ENCODE data around the gene FOXL3.

FOXL3 gene

DNA sequence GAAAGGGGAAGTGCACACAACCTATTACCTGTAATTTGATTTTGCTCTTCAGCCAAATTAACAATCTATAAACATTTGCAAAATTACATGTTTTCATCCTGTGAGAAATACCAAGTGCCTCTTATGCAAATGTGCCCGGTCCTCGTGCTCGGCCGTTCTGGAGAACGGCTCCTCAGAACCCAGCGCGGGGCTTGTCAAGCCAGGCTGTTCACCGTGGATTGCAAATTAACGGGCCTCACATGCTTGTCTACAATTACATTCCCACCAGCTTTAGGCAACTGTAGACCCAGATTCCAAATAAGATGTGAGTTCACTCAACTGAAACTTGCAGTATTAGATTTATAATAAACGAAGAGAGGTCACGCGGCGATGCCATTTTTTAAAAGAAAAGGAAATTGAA, 8.8 kb downstream of the FOXL3 start:
- Histone ChIP-seq H3F3A (ENCODE audit: control insufficient read depth, insufficient read depth) (no peaks in the 10 kb centered on the region), H3K4me1 (ENCODE audit: control insufficient read depth, low read length) (no peaks in the 10 kb centered on the region), H4K20me1 (ENCODE audit: control insufficient read depth, insufficient read depth, low read depth, low read length) (no peaks in the 10 kb centered on the region), H3K9me3 (ENCODE audit: control insufficient read depth, insufficient read depth, low read length) (peaks cover 61% of the 10 kb centered on the region), H3K27me3 (ENCODE audit: control insufficient read depth, low read length) (no peaks in the 10 kb centered on the region), H3K9me2 (replicated peaks; ENCODE audit: control insufficient read depth, low read length) (no peaks in the 10 kb centered on the region), H3K4me2 (ENCODE audit: low read length) (no peak overlapping the region), H3K4me3 (ENCODE audit: low read length) (no peak overlapping the region), H3K27ac (ENCODE audit: low read depth, low read length) (no peak overlapping the region), H3K36me3 (ENCODE audit: control insufficient read depth, low read length) (no peaks in the 10 kb centered on the region), H3K79me2 (ENCODE audit: control insufficient read depth, low read length) (no peaks in the 10 kb centered on the region)
- no peak for TF ChIP-seq EZH2phosphoT487 (IDR thresholded peaks at IDR 0.05; ENCODE audit: borderline replicate concordance, low read length)
- TF ChIP-seq, protein P1, sequence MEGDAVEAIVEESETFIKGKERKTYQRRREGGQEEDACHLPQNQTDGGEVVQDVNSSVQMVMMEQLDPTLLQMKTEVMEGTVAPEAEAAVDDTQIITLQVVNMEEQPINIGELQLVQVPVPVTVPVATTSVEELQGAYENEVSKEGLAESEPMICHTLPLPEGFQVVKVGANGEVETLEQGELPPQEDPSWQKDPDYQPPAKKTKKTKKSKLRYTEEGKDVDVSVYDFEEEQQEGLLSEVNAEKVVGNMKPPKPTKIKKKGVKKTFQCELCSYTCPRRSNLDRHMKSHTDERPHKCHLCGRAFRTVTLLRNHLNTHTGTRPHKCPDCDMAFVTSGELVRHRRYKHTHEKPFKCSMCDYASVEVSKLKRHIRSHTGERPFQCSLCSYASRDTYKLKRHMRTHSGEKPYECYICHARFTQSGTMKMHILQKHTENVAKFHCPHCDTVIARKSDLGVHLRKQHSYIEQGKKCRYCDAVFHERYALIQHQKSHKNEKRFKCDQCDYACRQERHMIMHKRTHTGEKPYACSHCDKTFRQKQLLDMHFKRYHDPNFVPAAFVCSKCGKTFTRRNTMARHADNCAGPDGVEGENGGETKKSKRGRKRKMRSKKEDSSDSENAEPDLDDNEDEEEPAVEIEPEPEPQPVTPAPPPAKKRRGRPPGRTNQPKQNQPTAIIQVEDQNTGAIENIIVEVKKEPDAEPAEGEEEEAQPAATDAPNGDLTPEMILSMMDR (IDR thresholded peaks at IDR 0.05; ENCODE audit: low read depth, low read length, poor library complexity, severe bottlenecking): no peak

DNA sequence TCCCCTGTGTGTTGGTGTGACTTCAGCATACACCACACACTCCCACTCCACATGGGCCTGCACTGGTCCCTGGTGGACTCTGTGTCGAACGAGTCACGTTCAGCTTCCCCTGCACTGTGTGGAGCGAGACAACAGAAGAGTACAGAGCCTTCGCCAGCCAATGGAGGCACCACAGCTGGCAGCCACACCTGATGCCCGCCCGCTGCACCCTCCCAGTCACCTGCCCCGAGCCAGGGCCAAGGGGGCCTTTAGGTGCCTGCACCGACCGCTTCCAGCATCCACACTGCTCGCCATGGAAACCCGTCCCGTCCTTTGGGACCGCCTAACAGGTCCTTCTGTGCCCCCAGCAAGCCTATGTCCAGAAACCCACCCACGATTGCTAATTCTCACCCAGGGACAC, 9.2 kb downstream of the FOXL3 start:
- TF ChIP-seq EZH2phosphoT487 (IDR thresholded peaks at IDR 0.05; ENCODE audit: borderline replicate concordance, low read length): no peak
- TF ChIP-seq, protein P1 (IDR thresholded peaks at IDR 0.05; ENCODE audit: low read depth, low read length, poor library complexity, severe bottlenecking): no peak
- H3K27ac ChIP-seq (ENCODE audit: low read depth, low read length): no peak overlapping the region
- H3K4me1 ChIP-seq (ENCODE audit: control insufficient read depth, low read length): no peaks in the 10 kb centered on the region
- H3K9me3 ChIP-seq (ENCODE audit: control insufficient read depth, insufficient read depth, low read length): peaks cover 65% of the 10 kb centered on the region
- no peak overlapping the region for H3K4me3 ChIP-seq (ENCODE audit: low read length)
- H3K36me3 ChIP-seq (ENCODE audit: control insufficient read depth, low read length): no peaks in the 10 kb centered on the region
- H3K4me2 ChIP-seq (ENCODE audit: low read length): no peak overlapping the region
- H3F3A ChIP-seq (ENCODE audit: control insufficient read depth, insufficient read depth): no peaks in the 10 kb centered on the region
- H3K9me2 ChIP-seq (replicated peaks; ENCODE audit: control insufficient read depth, low read length): no peaks in the 10 kb centered on the region
- H3K79me2 ChIP-seq (ENCODE audit: control insufficient read depth, low read length): no peaks in the 10 kb centered on the region
- H4K20me1 ChIP-seq (ENCODE audit: control insufficient read depth, insufficient read depth, low read depth, low read length): no peaks in the 10 kb centered on the region
- no peaks in the 10 kb centered on the region for H3K27me3 ChIP-seq (ENCODE audit: control insufficient read depth, low read length)

DNA sequence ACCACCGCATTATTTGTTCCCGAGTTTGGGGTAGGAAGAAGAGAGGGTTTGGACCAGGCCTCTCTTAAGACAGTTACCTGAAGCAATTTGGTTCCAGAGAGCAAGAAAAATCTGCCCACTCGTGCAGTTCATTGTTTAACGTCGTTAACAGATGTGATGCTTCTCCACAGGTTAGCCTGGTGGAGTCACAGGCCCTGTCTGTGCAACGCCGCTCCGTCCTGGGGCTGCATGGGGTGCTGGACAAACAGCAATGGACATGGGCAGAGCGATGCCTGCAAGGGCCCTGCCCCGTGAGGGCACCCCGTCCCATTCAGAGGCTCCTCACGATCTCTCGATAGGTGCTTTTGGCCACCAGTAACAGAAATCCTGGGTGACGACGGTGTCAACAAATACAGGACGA, 9.7 kb downstream of the FOXL3 start:
- Histone ChIP-seq H3F3A (ENCODE audit: control insufficient read depth, insufficient read depth) (no peaks in the 10 kb centered on the region), H3K4me2 (ENCODE audit: low read length) (no peak overlapping the region), H3K79me2 (ENCODE audit: control insufficient read depth, low read length) (no peaks in the 10 kb centered on the region), H3K27ac (ENCODE audit: low read depth, low read length) (no peak overlapping the region), H3K9me3 (ENCODE audit: control insufficient read depth, insufficient read depth, low read length) (peaks cover 66% of the 10 kb centered on the region), H3K9me2 (replicated peaks; ENCODE audit: control insufficient read depth, low read length) (no peaks in the 10 kb centered on the region), H3K27me3 (ENCODE audit: control insufficient read depth, low read length) (no peaks in the 10 kb centered on the region), H3K4me1 (ENCODE audit: control insufficient read depth, low read length) (no peaks in the 10 kb centered on the region), H3K36me3 (ENCODE audit: control insufficient read depth, low read length) (no peaks in the 10 kb centered on the region), H4K20me1 (ENCODE audit: control insufficient read depth, insufficient read depth, low read depth, low read length) (no peaks in the 10 kb centered on the region), H3K4me3 (ENCODE audit: low read length) (no peak overlapping the region)
- no peak for TF ChIP-seq EZH2phosphoT487 (IDR thresholded peaks at IDR 0.05; ENCODE audit: borderline replicate concordance, low read length)
- TF ChIP-seq, protein P1 (IDR thresholded peaks at IDR 0.05; ENCODE audit: low read depth, low read length, poor library complexity, severe bottlenecking): no peak

DNA sequence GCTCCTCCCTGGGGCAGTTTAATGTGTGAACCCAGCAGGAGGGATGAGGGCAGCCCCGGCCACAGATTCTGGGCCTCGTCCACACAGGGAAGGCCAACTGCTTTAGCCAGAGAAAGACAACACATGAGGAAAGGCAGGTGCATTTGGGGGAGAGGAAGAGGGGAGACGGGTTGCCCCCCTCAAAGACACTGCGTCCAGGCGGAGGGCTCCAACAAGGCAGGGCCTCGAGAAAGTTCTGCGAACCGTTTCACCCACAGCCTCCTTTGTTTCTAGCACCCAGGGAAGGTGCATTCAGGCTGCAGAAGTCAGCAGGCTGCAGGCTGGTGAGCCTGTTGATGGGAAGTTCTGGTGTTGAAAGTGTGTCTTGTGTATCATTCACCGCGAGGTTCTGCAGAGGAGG, 10.1 kb downstream of the FOXL3 start:
- Histone ChIP-seq H3K9me2 (replicated peaks; ENCODE audit: control insufficient read depth, low read length) (no peaks in the 10 kb centered on the region), H3K9me3 (ENCODE audit: control insufficient read depth, insufficient read depth, low read length) (peaks cover 66% of the 10 kb centered on the region), H3K27ac (ENCODE audit: low read depth, low read length) (no peak overlapping the region), H3K4me2 (ENCODE audit: low read length) (no peak overlapping the region), H4K20me1 (ENCODE audit: control insufficient read depth, insufficient read depth, low read depth, low read length) (no peaks in the 10 kb centered on the region), H3K36me3 (ENCODE audit: control insufficient read depth, low read length) (no peaks in the 10 kb centered on the region), H3F3A (ENCODE audit: control insufficient read depth, insufficient read depth) (no peaks in the 10 kb centered on the region), H3K79me2 (ENCODE audit: control insufficient read depth, low read length) (no peaks in the 10 kb centered on the region), H3K27me3 (ENCODE audit: control insufficient read depth, low read length) (no peaks in the 10 kb centered on the region), H3K4me3 (ENCODE audit: low read length) (no peak overlapping the region), H3K4me1 (ENCODE audit: control insufficient read depth, low read length) (no peaks in the 10 kb centered on the region)
- TF ChIP-seq, protein P1 (IDR thresholded peaks at IDR 0.05; ENCODE audit: low read depth, low read length, poor library complexity, severe bottlenecking): no peak
